GM19043 (cell line): ENCODE results near the gene ITPKB.
A peak's percentile ranks its signal among the peaks of the same experiment; 100 is the strongest.
"Not testable (repeated sequence)": the region's sequence is repeated elsewhere in the genome, so short reads cannot be mapped to it uniquely, and the experiment has no call there.

Experiments used
- ATAC-seq: cut with Tn5 transposase; IDR thresholded peaks from one replicate; pipeline ENCODE4 v1.9.1; 2021; ENCODE audit warnings: low read depth; ENCODE audit not compliant: unreplicated experiment

The ITPKB gene

DNA sequence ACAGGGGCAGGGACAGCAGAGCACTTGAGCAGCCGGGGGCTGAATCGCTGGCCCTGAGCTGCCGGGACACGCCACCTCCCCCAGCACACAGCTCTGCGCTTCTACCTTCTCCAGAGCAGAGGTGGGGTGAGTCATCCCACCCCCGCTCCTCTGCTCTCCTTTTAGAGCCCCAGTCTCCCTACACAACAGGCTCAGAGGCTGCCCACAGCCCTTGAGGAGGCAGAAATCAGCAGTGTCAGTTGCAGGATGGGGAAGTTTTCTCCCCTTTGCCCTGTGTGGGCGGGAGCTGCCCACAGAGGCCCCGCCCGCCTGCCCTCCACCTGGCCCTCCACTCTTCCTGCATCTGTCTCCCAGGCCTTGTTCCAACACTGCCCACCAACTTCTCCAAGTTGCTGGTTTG is 95.9 kb downstream of the ITPKB start:
- ATAC-seq, result peak; percentile 49

DNA sequence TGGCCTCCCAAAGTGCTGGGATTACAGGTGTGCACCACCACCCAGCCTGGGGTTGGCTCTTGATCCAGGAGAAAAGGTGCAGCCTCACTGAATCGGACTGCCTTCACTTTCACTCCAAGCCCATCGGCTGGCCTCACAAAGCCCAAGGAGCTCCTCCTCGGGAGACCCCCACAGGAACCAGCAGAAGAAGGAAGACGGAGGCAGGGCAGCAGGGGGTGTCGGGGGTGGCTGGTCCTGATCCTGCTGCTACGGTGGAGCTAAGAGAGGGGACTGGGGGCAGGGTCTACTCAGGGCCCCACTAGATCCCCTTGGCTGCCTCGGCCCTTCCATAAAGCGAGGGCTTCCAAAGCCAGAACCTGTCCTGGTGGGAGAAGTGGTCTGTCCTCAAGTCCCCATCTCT is 96.7 kb downstream of the ITPKB start:
- no peak for ATAC-seq

DNA sequence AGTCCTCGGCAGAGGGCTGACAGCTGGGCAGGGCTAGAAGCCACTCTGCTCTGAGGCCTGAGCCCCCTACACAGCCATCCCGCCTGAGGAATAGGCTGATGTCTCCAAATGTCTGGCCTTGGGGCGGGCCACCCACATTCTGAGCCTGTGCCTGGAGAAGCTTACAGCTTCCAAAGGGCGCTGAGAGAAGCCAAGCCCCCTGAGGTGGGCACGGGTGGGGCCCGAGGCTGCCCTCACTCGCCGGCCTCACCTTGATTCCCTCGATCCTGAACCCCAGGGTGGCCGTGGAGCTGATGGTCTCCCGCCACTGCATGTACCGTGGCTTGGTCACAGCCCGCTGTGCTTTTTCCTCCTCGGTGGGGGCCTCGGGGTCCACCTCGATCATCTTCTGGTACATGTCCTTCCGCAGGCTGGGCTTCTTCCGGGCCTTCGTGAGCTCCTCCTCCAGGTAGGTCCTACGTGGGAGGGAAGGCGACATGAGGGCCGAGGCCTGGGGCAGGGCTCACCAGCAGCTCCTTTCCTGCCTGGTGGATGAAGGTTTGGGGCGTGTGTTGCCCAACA is 97.3 kb downstream of the ITPKB start:
- ATAC-seq, result no peak

DNA sequence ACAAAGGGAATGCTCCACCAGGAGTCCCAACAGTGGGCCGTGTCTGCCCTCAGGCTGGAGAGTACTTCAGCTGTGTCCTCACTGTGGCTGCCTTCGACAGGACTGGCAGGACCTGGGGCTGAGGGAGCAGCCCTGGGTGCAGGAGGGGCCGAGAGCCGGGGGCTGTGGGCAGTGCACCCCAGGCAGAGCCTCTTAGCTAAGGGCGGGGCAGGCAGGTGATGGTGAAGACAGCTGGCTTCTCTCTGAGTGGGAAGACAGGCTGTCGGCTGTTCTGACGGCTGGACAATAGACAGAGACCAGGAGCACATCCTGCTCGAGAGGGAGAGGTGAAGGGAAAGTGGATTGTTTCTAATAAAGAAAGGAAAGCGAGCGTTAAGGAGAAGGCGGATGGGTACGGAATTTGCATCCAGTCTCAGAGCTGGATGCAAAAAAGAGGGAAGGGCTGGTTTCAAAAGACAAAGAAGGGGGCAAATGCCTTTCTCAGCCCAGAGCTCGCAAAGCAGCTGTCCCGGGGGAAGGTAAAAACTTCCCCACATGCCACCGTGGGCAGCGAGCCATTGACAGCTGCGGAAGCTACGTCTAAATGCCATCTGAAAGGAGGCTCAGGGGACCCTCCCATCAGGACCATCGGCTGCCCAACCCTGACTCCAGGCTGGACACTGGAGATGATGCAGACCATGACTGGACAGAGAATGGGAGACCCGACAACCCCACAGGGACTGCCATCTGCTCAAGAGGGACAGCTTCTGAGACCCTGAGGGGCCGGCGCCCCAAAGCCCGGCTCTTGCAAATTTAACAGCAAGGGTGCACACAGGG is 98.6 kb downstream of the ITPKB start:
- ATAC-seq, result no peak

DNA sequence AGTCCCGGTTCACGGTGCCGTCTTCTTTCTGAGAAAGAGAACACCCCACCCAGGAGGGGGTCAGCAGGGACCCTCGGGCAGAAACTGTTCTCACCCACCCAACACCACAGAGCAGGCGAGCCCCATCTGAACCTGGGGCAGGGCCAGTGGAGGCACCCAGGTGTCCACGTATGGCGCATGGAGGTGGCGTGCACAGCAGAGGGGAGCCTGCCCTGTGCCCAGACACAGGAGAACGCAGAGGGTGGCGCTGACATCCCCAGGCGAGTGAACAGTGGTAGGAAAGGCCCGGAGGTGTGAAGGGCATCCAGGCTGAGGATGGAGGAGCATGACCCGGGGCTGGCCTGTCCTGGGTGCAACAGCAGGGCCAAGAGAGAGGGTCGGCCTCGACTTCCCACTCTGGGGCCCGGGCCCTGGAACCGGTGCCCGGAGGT is 99.4 kb downstream of the ITPKB start:
- no peak for ATAC-seq

DNA sequence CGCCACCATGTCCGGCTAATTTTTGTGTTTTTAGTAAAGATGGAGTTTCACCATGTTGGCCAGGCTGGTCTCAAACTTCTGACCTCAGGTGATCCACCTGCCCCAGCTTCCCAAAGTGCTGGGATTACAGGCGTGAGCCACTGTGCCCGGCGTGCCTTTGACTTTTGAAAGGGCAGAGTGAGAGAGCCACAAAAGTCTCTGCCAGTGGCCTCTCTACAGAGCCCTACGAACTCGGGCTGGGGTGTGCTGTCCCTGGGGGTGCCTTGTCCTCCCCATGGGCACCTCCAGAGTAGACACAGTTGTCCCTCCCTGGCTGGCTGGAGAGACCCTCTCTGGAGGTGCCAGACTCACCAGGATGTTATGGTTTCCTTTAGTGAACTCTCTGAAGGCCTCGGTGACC is 99.9 kb downstream of the ITPKB start:
- ATAC-seq, result not testable (repeated sequence)

DNA sequence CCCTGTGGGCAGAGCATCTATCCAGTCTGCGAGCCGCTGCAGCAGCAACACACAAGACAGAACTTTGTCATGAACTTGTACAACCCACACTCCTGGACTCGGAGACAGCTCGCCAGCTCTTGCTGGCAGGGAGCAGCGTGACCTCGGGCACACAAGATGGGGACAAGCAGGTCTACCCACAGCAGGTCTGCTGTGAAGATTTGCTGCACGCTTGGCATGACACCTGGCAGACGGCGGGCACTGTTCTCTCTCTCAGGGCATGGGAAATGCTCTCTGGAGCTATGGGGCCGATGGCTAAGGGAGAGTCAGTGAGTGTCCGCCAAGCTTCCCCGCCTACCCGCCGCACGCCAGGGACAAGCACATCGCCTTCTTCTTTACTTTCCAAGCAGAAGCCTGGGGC is 100.5 kb downstream of the ITPKB start:
- ATAC-seq, result no peak

DNA sequence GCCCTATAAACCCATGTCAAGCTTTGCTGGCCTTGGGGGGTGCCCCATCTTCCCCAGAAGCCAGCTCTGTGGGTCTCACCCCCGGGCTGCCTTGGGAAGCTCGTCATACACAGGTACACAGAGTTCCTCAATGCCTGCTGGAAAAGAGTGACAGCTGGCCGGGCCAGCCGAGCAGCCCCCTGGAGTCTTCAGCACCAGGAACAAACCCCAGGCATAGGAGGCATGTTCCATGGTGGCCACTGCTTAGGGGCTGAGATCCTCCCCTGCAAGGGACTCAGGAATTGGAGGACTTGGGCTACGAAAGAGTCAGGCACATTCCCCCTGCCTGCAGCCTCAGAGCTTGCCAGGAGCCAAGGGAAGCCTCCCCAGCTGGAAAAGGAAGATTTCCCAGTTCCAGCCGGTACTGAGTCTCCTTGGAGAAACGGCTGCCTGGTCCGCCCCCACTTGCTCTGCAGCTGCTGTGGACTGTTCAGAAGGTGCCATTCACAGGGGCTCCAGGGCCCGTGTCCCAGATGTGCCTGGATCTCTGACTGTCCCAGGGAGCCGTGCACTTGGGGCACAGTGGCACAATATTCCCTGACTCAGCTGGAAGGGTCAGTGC is 101.0 kb downstream of the ITPKB start:
- ATAC-seq, result no peak

DNA sequence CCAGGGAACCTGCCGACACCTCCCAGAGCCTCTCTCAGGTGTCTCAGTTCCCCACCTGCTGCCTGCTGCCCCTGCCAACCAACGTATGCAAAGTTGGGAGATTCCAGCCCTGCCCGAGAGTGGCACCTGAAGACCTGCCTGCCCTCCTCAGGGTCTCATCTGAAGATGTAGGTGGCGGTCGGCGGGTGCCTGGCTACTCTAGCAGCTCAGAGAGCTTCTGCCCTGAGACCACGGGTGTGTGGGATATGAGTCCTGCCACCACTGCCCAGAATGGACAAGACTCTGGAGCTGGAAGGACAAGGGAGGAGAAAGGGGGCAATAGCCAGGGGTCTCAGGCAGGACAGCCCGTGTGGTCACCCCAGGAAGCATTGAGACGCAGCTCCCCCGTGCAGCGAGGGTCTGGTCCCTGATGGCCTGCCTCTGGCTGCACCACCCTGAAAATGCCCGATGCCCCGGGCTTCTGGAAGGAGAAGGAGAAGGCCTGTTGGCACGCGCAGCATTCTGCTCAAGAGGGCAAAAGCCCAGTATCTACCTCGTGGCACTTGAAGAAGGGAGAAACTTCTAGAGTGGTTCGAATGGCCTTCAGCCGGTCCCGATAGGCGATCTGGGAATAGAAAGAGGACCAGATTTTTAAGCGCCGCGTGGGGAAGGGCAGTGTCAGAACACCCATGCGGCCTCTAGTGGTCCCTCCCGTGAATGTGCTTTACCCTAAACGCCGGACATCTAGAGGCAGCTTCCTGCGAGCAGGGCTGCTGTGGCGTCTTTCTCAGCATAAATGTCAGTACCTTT is 101.7 kb downstream of the ITPKB start:
- no peak for ATAC-seq

DNA sequence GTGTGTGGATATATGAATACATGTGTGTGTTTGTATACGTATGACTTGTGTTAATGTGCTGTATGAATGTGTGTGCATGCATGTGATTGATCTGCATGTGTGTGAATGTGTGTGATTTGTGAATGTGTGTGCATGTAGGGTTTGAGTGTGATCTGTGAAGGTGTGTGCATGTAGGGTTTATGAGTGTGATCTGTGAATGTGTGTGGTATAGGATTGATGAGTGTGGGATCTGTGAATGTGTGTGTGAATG is 102.3 kb downstream of the ITPKB start:
- ATAC-seq, result no peak

DNA sequence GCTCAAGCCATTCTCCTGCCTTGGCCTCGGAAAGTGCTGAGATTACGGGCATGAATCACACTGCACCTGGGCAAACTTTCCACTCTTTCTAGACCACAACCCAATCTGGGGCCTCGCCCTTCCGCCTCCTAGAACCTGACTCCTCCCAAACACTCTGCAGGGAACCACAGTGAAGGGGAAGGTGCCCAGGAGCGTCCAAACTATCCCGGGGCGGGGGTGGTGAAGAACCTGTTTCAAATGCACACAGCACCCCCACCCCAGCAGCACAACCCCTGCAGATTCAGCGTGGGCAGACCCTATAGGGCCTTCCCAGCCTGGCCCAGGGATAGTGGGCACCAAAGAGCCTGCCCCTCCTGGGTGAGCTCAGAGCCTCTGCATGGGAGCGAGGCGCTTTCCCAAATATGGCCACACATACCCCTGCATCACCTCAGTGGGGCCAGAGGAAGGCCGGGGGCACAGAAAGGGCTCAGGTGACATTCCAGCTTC is 103.6 kb downstream of the ITPKB start:
- no peak for ATAC-seq

DNA sequence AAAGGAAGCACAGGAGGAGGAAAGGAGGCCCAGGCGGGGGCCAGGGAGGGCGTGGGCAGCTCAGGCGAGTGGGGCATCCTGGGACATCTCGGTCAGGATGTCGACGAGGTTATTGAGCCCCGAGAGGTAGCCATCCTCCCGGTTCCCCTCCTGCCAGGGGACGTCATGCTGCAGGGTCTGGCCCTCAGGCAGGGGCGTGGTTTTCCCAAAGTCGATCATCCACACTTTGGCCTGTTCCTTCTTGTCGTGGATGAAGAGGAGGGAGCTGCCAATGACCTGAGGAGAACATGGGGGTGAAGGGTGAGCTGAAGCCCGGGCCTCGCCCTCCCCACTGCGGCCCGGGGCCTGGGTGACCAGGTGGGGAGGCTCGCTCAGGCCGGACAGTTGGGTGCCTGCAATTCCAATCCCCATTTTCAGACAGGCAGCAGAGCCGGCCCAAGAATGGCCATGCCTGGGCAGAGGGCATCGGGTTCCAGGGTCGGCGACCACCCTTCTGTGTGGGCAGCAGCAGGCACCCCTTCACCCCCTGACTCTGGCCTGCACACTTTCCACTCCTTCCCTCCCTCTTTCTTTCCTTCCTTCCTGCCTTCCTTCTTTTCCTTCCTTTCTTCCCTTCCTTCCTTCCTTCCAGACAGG is 104.4 kb downstream of the ITPKB start:
- ATAC-seq, result no peak

DNA sequence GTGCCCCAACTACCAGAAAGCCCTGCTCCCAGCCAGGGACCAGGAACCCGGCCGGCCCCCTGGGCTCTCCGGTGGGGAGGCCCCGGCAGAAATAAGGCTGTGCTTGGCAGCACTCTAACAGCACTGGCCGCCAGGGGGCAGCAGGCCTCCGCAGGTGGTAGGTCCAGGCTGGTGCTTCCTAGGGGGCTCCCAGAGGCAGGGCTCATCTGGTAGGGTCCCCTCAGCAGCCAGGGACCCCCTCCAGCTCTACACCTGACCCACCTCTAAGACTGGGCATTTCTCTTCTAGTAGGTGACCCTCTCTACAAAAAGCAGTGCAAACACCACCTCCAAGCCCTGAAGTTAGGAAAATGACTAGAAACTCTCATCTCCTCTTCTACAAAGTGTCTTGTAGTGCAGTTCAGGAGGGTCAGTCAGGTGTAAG is 104.9 kb downstream of the ITPKB start:
- ATAC-seq, result peak; percentile 75

DNA sequence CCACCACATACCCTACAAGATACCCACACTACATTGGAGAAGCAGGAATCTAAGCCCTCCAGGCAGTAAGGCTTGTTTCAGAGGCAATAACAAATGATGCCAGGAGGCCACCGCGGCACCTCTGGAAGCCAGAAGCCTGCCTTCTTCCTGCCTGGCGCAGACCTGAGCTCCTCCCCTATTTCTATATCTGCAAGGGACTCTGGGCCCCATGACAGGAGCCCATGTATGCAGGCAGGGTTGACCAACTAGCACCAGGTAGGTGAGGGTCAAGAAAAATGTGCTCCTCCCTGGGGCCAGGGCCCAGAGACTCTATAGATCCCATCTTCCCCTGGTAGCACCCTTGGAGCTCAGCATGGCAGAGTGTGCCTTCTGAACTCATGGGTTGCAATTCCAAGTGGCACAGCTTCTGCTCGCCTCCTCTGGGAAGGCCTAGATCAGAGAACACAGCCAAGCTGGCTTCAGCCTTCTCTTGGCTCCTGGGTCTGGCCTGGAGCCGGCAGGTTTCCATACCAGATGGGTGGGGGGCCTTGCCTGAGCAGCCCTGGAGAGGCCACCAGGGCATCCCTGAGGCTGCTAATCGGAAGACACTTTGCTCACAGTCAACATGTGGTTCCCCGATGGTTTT is 105.4 kb downstream of the ITPKB start:
- ATAC-seq, result peak; percentile 32

DNA sequence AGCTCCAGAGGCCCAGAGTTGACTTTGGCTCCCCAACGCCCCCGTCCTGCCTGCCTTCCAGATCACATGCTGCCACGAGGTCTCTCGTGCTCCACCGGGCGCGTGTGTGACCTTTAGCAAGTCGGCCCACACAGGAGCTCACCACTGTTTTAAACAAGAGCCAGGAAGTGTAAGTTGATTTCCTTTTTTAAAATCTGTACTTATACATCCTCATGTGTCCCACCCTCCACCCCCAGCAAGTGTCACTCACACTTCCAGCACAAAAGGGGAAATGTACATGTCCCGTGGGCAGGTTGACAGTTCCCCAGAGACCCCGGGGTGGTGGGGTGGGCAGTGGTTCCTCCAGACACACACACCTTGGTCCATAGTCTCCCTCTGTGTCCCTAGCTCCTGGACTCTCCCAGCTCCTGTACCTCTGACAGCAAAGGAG is 106.1 kb downstream of the ITPKB start:
- ATAC-seq, result no peak

DNA sequence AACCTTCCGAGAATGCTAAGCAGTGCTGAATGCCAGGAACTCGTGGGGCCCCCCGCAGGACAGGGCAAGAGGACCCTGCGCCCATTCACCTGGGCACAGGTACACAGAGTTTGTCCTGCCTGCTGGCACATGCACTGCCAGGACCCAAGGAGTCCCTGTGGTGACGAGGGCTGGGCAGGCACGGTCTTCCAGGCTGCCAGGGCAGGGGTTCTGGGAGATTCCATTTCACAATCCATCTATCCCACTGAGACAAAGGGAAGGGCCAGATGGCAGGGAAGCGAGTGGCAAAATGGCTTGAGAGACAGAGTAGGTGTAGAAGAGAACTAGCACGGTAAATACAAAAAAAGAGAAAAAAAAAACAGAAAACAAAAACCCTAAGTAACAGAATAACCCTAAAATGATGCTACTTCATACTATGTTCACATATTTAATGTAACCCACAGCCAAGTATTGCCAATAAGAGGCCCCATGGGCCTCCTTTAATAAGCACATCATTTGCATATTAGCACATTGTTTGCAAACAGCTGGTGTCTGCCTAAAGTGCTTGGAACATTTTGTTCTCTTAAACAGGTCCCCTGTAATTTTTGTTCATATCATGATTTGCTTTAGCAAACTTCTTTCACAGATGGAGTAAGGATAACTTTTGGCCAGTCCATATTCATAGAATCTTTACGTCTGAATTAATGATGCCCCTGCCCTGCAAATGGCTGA is 106.8 kb downstream of the ITPKB start:
- ATAC-seq, result no peak

DNA sequence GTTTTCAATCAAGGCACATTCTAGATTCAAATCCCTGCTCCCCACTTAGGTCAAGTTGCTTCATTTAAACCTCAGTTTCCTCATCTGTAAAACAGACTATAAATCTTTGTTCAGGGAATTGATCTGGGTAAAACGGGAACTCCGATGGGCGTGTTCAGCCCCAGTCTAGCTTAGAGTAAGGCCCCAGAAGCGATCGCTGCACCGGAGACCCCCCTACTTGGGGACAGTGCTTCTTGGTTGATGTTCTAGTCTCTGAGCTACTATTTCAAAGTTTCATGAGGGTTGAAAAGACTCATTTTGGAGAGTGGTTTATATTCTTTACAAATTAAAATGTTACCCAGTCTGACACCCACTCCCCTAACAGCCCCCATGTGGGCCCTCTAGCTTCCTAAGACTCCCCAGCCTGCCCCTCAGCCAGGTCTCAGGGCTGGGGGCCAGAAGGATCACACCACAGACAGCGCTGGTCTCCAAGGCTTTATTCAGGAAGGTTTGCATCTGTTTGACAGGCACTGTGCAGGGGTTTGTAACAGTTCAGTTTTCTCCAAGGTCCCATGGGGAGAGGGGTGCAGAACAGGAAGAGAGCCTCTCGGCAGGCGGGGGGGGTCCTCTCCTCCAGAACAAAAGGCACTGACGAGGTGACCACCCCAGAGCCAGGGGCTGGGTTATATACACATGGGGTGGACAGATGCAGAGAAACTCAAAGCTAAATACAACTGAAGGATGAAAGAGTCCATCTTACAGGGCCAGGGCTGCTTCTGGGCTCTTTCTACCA is 107.7 kb downstream of the ITPKB start:
- ATAC-seq, result no peak

DNA sequence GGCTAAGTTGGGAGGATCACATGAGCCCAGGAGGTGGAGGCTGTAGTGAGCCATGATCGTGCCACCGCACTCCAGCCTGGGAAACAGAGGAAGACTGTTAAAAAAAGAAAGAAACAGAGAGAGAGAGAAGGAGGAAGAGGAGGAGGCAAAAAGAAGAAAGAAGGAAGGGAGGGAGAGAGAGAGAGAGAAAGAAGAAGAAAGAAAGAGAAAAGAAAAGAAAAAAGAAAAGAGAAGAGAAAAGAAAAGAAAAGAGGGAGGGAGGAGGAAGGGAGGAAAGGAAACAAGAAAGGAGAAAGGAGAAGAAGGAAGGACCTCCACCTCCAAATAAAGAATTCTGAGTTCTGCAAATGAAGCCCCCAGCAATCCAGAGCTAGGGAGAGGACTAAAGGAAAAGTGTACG is 108.5 kb downstream of the ITPKB start:
- ATAC-seq, result no peak
